H1 (cell line): ENCODE results near the gene GRID1. TPM values are rescaled to one million over a fixed set of nuclear protein-coding genes. Genes with fewer than 3 reads are reported as not detected.

Experiments
- CTCF ChIA-PET: fragments of 300-600 bp; sonication (Branson Sonifier 250); formaldehyde crosslinking; loops from one replicate; lab custom pipeline; 2021; ENCODE audit not compliant: partially characterized antibody; lab: Charles Lee
- POLR2A ChIA-PET: fragments of 300-600 bp; sonication (Branson Sonifier 250); formaldehyde crosslinking; loops from one replicate; lab custom pipeline; 2021; ENCODE audit warnings: inconsistent platforms; ENCODE audit not compliant: partially characterized antibody; lab: Charles Lee
- DNase-seq, 2 experiments: peaks; one replicate each; pipeline versions ENCODE4 v3.0.0 to v3.0.0-alpha.2; 2010 to 2022; ENCODE audit warnings: low spot score in 2 of 2, low read depth in 1 of 2, mixed read lengths in 1 of 2
- FAIRE-seq: peaks from 2 replicates; lab custom pipeline; 2011; peaks lifted over from hg19 to GRCh38; lab: Jason Lieb, UNC
- H2AFZ ChIP-seq: 2 replicates; pipeline ENCODE4 v1.8.1; 2012; ENCODE audit warnings: low read length, inconsistent platforms
- H2AK5ac ChIP-seq: 2 replicates; pipeline ENCODE4 v1.6.1; 2013; ENCODE audit warnings: low read depth, low read length
- H2BK120ac ChIP-seq: replicated peaks from 2 replicates; pipeline ENCODE3; 2013; ENCODE audit warnings: low read depth, low read length, inconsistent platforms
- H2BK12ac ChIP-seq: 2 replicates; pipeline ENCODE4 v1.6.1; 2013; ENCODE audit warnings: low read depth, low read length
- H2BK15ac ChIP-seq: 2 replicates; pipeline ENCODE4 v1.6.1; 2013; ENCODE audit warnings: low read length
- H2BK20ac ChIP-seq: 2 replicates; pipeline ENCODE4 v1.6.1; 2013; ENCODE audit warnings: low read length
- H2BK5ac ChIP-seq: 2 replicates; pipeline ENCODE4 v1.6.1; 2013; ENCODE audit warnings: low read depth, low read length
- H3K14ac ChIP-seq: 2 replicates; pipeline ENCODE4 v1.6.1; 2013; ENCODE audit warnings: inconsistent platforms; ENCODE audit not compliant: insufficient read length
- H3K18ac ChIP-seq: 2 replicates; pipeline ENCODE4 v1.6.1; 2013; ENCODE audit warnings: low read length; ENCODE audit errors: extremely low read depth
- H3K23ac ChIP-seq: 2 replicates; pipeline ENCODE4 v1.6.1; 2013; ENCODE audit warnings: inconsistent platforms; ENCODE audit not compliant: insufficient read length
- H3K23me2 ChIP-seq: 2 replicates; pipeline ENCODE4 v1.6.1; 2013; ENCODE audit warnings: low read depth, low read length
- H3K27ac ChIP-seq: 2 replicates; pipeline ENCODE4 v1.6.1; 2011; ENCODE audit warnings: low read depth, low read length, inconsistent platforms
- H3K27me3 ChIP-seq, 4 experiments: replicated peaks in 1 of 4; 1 replicate in 1 of 4; 2 replicates in 3 of 4; pipeline versions ENCODE4 v1.6.1 to v1.8.1; 2011 to 2013; ENCODE audit warnings: low read length in 3 of 4, mild to moderate bottlenecking in 3 of 4, inconsistent platforms in 2 of 4, mixed read lengths in 2 of 4, moderate library complexity in 1 of 4; ENCODE audit not compliant: control insufficient read depth in 3 of 4, insufficient read depth in 3 of 4; ENCODE audit errors: extremely low read depth in 1 of 4
- H3K36me3 ChIP-seq, 4 experiments: 2 replicates each; pipeline versions ENCODE4 v1.6.1 to v1.8.1; 2011 to 2013; ENCODE audit warnings: mild to moderate bottlenecking in 4 of 4, low read length in 3 of 4, moderate library complexity in 2 of 4, control low read depth in 1 of 4, inconsistent platforms in 1 of 4; ENCODE audit not compliant: insufficient read depth in 4 of 4, control insufficient read depth in 2 of 4
- H3K4ac ChIP-seq: replicated peaks from 2 replicates; pipeline ENCODE3; 2013; ENCODE audit warnings: low read length, low read depth, mixed read lengths, inconsistent platforms; ENCODE audit not compliant: insufficient read length
- H3K4me1 ChIP-seq, 4 experiments: replicated peaks in 1 of 4; 1 replicate in 1 of 4; 2 replicates in 3 of 4; pipeline versions ENCODE4 v1.6.1 to v1.8.1; 2011 to 2013; ENCODE audit warnings: low read length in 3 of 4, inconsistent platforms in 2 of 4, mixed read lengths in 1 of 4; ENCODE audit not compliant: insufficient read depth in 4 of 4, control insufficient read depth in 3 of 4
- H3K4me2 ChIP-seq, 2 experiments: 2 replicates each; pipeline versions ENCODE4 v1.6.1 to v1.8.1; 2011 to 2013; ENCODE audit warnings: low read depth in 2 of 2, low read length in 2 of 2, control low read depth in 1 of 2, inconsistent platforms in 1 of 2, mild to moderate bottlenecking in 1 of 2; ENCODE audit not compliant: insufficient read depth in 1 of 2
- H3K4me3 ChIP-seq, 4 experiments: fragments of 200-600, 300-600 bp in 1 of 4; sonication (generic), shearing (Covaris generic), sonication (Bioruptor Twin) in 1 of 4; 2 replicates each; pipeline versions ENCODE4 v1.5.1 to v1.8.1; 2011 to 2016; ENCODE audit warnings: low read length in 4 of 4, low read depth in 3 of 4, control low read depth in 2 of 4, inconsistent platforms in 2 of 4, mild to moderate bottlenecking in 2 of 4, mixed read lengths in 1 of 4, moderate library complexity in 1 of 4; ENCODE audit not compliant: insufficient read depth in 2 of 4; ENCODE audit errors: extremely low read depth in 1 of 4
- H3K56ac ChIP-seq: replicated peaks from 2 replicates; pipeline ENCODE3; 2013; ENCODE audit warnings: low read depth, mild to moderate bottlenecking, mixed read lengths, low read length, inconsistent platforms; ENCODE audit not compliant: insufficient read length
- H3K79me1 ChIP-seq: 2 replicates; pipeline ENCODE4 v1.6.1; 2013; ENCODE audit warnings: low read depth, low read length, control low read depth
- H3K79me2 ChIP-seq, 2 experiments: 2 replicates each; pipeline versions ENCODE4 v1.6.1 to v1.8.1; 2012 to 2013; ENCODE audit warnings: low read length in 2 of 2, mild to moderate bottlenecking in 2 of 2, inconsistent platforms in 1 of 2; ENCODE audit not compliant: insufficient read depth in 2 of 2, control insufficient read depth in 1 of 2
- H3K9ac ChIP-seq, 4 experiments: replicated peaks in 1 of 4; 1 replicate in 1 of 4; 2 replicates in 3 of 4; pipeline versions ENCODE4 v1.6.1 to v1.8.1; 2011 to 2013; ENCODE audit warnings: low read depth in 3 of 4, low read length in 3 of 4, control low read depth in 2 of 4, mild to moderate bottlenecking in 2 of 4, moderate library complexity in 2 of 4, inconsistent platforms in 1 of 4; ENCODE audit errors: extremely low read depth in 1 of 4
- H3K9me3 ChIP-seq, 2 experiments: 2 replicates each; pipeline versions ENCODE4 v1.6.1 to v1.8.1; 2012 to 2013; ENCODE audit warnings: mild to moderate bottlenecking in 2 of 2, moderate library complexity in 2 of 2, control low read depth in 1 of 2, inconsistent platforms in 1 of 2, low read depth in 1 of 2, low read length in 1 of 2, mixed read lengths in 1 of 2; ENCODE audit not compliant: insufficient read depth in 2 of 2
- H4K20me1 ChIP-seq, 2 experiments: replicated peaks in 1 of 2; 2 replicates each; pipeline versions ENCODE3 to v1.8.1; 2011 to 2013; ENCODE audit warnings: inconsistent platforms in 2 of 2, low read length in 2 of 2, mild to moderate bottlenecking in 1 of 2; ENCODE audit not compliant: insufficient read depth in 2 of 2, control insufficient read depth in 1 of 2
- H4K5ac ChIP-seq: 2 replicates; pipeline ENCODE4 v1.6.1; 2013; ENCODE audit warnings: low read length, low read depth, mixed read lengths, inconsistent platforms; ENCODE audit not compliant: insufficient read length
- H4K8ac ChIP-seq: 2 replicates; pipeline ENCODE4 v1.8.0; 2013; ENCODE audit warnings: mild to moderate bottlenecking, moderate library complexity, low read length, inconsistent platforms; ENCODE audit not compliant: insufficient read depth; ENCODE audit errors: extremely low read depth
- H4K91ac ChIP-seq: replicated peaks from 2 replicates; pipeline ENCODE3; 2013; ENCODE audit warnings: low read length, mixed read lengths, inconsistent platforms; ENCODE audit not compliant: insufficient read length
- BRCA1 ChIP-seq: IDR thresholded peaks from 2 replicates; pipeline ENCODE4 v1.6.1; 2012; ENCODE audit warnings: low read depth, low read length, improper control_type of control experiment
- CBX5 ChIP-seq: fragments of 300-800, 300-1000 bp; sonication (generic); IDR thresholded peaks from 2 replicates; pipeline ENCODE4 v1.7.1; 2016; ENCODE audit warnings: antibody characterized with exemption, low read length, low read depth
- CEBPB ChIP-seq: IDR thresholded peaks from 2 replicates; pipeline ENCODE4 v1.6.1; 2012; ENCODE audit warnings: low read depth, low read length
- HDAC2 ChIP-seq, 2 experiments: fragments of 300-600 bp in 1 of 2; sonication (generic) in 1 of 2; IDR thresholded peaks; 2 replicates each; pipeline ENCODE4 v1.6.1; 2011 to 2012; ENCODE audit warnings: low read depth in 2 of 2, low read length in 2 of 2, mild to moderate bottlenecking in 2 of 2, moderate library complexity in 2 of 2, borderline replicate concordance in 1 of 2, inconsistent platforms in 1 of 2
- MAX ChIP-seq: IDR thresholded peaks from 2 replicates; pipeline ENCODE4 v1.6.1; 2012; ENCODE audit warnings: inconsistent platforms
- PHF8 ChIP-seq: fragments of 200-600 bp; sonication (generic); conservative IDR thresholded peaks from 2 replicates; pipeline ENCODE4 v1.7.1; 2012; ENCODE audit warnings: low read depth, mild to moderate bottlenecking, inconsistent platforms, low read length, moderate library complexity
- POU5F1 ChIP-seq: IDR thresholded peaks from 2 replicates; pipeline ENCODE4 v1.6.1; 2011; ENCODE audit warnings: low read depth, mild to moderate bottlenecking, low read length, moderate library complexity
- SRF ChIP-seq: IDR thresholded peaks from 2 replicates; pipeline ENCODE4 v1.6.1; 2011; ENCODE audit warnings: mild to moderate bottlenecking, low read depth, low read length, moderate library complexity
- SUZ12 ChIP-seq: fragments of 200-600 bp; sonication (generic); IDR thresholded peaks from 2 replicates; pipeline ENCODE4 v1.6.1; 2012; ENCODE audit warnings: mild to moderate bottlenecking, inconsistent platforms, low read length, moderate library complexity, mixed read lengths
- TAF7 ChIP-seq: optimal IDR thresholded peaks from 2 replicates; pipeline ENCODE3; 2011; ENCODE audit warnings: low read depth, mild to moderate bottlenecking, inconsistent platforms, low read length, moderate library complexity, borderline replicate concordance
- TEAD4 ChIP-seq: IDR thresholded peaks from 2 replicates; pipeline ENCODE4 v1.6.1; 2012; ENCODE audit warnings: low read depth, low read length, inconsistent platforms, mixed read lengths
- USF2 ChIP-seq: IDR thresholded peaks from 2 replicates; pipeline ENCODE4 v1.6.1; 2011; ENCODE audit warnings: low read length, improper control_type of control experiment
- YY1 ChIP-seq: IDR thresholded peaks from 2 replicates; pipeline ENCODE4 v1.6.1; 2011; ENCODE audit warnings: low read depth, mild to moderate bottlenecking, low read length
- WGBS, 2 experiments: shearing (Covaris generic) in 1 of 2; methylation state at CpG; one replicate each; pipeline versions ENCODE4 v1.1.6 to v1.1.7; 2013 to 2015; ENCODE audit warnings: low lambda C conversion rate in 2 of 2, mixed read lengths in 2 of 2, inconsistent platforms in 1 of 2, low coverage in 1 of 2, missing lambda C conversion rate in 1 of 2; ENCODE audit not compliant: insufficient replicate concordance in 2 of 2, insufficient coverage in 1 of 2, insufficient read length in 1 of 2; ENCODE audit errors: extremely low coverage in 1 of 2, missing lambda C conversion rate in 1 of 2; 5-methylcytosine and 5-hydroxymethylcytosine counted together
- polyA plus RNA-seq, 7 experiments: library from polyadenylated mRNA; depleted of rRNA in 3 of 7; stranded (reverse) in 5 of 7; unstranded in 2 of 7; fragments of >200 nt in 5 of 7; fragments of 200-250 nt in 2 of 7; gene quantifications; 1 replicate in 5 of 7; 2 replicates in 1 of 7; 4 replicates in 1 of 7; pipeline versions ENCODE4 v1.2.1 to v1.2.3, GENCODE V29; 2011 to 2013; ENCODE audit warnings: missing spikeins in 2 of 7, mixed read lengths in 2 of 7
- total RNA-seq: library from RNA; stranded (reverse); fragmentation: NEBNext Ultra II Directional; extraction: Animal tissue kit (Norgen Biotek cat#: 25700); gene quantifications from 2 replicates; pipeline ENCODE4 v1.2.1, GENCODE V29; 2021

The GRID1 gene
- total and polyA plus RNA-seq, 2 of the 8 experiments (the other 6 are each of a cell fraction or from before 2014, with no cell fraction given), result 0.22 to 0.30 TPM

DNA sequence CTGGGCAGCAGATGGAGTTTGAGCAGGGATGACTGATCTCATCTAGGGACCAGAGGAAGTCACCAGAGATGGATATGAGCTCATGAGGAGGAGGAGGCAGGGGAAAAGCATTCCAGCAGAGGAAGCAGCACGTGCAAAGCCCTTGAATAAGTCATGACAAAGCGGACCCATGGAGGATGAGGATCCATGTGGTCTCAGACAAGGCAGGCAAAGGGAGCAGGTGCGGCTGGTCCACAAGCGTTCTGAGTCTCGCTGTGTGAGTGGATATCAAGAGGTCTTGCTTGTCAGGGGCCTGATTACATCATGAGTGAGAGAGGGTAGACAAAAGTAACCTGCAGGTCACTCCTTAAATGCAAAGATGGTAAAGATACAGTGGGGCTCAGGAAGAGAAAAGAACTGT lies 307.6 kb downstream of the GRID1 start:
- Histone ChIP-seq H4K20me1 (no peaks in the 10 kb centered on the region), H3K79me2 (no peaks in the 10 kb centered on the region), H2BK20ac (no peak overlapping the region), H3K4me2 (no peak overlapping the region), H3K27me3 (no peaks in the 10 kb centered on the region; a peak in 1 of 7 replicates), H3K4me3 (no peak overlapping the region), H2AFZ (no peak overlapping the region), H3K18ac (no peak overlapping the region), H2AK5ac (no peak overlapping the region), H3K36me3 (no peaks in the 10 kb centered on the region), H3K14ac (no peak overlapping the region), H3K23ac (no peak overlapping the region), H3K9me3 (no peaks in the 10 kb centered on the region), H3K27ac (no peak overlapping the region), H4K8ac (no peak overlapping the region), H2BK12ac (no peak overlapping the region), H4K5ac (no peak overlapping the region), H3K56ac (no peak overlapping the region), H2BK15ac (no peak overlapping the region), H3K23me2 (no peaks in the 10 kb centered on the region), H3K9ac (no peak overlapping the region), H2BK5ac (no peak overlapping the region), H3K4me1 (no peaks in the 10 kb centered on the region), H3K79me1 (no peaks in the 10 kb centered on the region; the same call in 1 of the 2 replicates), H4K91ac (no peak overlapping the region), H2BK120ac (no peak overlapping the region), H3K4ac (no peak overlapping the region)
- CTCF ChIA-PET, result interaction anchor here (1.0 to 1.3 kb wide), 2 partner anchors 19 to 45 kb away, joined by 3 read pairs; no protein-coding TSS in a partner anchor
- POLR2A ChIA-PET, result no interaction called here
- no peak for TF ChIP-seq BRCA1
- TF ChIP-seq TAF7, result no peak
- no peak for TF ChIP-seq PHF8
- no peak for TF ChIP-seq HDAC2 (IDR thresholded peaks at IDR 0.05; ENCODE audit: borderline replicate concordance in 1 of 2, low read depth in 2 of 2, low read length in 2 of 2)
- no peak for TF ChIP-seq TEAD4
- no peak for TF ChIP-seq MAX
- TF ChIP-seq YY1, result no peak
- TF ChIP-seq SUZ12, result no peak
- no peak for TF ChIP-seq SRF
- no peak for TF ChIP-seq USF2
- no peak for TF ChIP-seq CBX5
- no peak for TF ChIP-seq CEBPB
- no peak for TF ChIP-seq POU5F1
- DNase-seq, result no peak
- WGBS, 2 experiments, result 77% methylated on average over 5 of the region's 5 CpGs; no CpG with 5 or more reads in 1 of the 2 experiments
- no peak for FAIRE-seq
